Fibroblast of gingiva (primary cell): Measurements from ENCODE around the gene SOX5.
A peak's percentile ranks its signal among the peaks of the same experiment; 100 is the strongest.

Experiments
- DNase-seq: peaks from one replicate; pipeline ENCODE4 v3.0.0-alpha.2; 2011; ENCODE audit warnings: low read depth

SOX5 gene

GRCh38 chr12:23949348-23950209 lies at the start of gene SOX5:
SOX5 (minus strand) TSS chr12:23949670; CDS start chr12:23949601, 69 bp downstream.
- DNase-seq: peak; percentile 73

DNA sequence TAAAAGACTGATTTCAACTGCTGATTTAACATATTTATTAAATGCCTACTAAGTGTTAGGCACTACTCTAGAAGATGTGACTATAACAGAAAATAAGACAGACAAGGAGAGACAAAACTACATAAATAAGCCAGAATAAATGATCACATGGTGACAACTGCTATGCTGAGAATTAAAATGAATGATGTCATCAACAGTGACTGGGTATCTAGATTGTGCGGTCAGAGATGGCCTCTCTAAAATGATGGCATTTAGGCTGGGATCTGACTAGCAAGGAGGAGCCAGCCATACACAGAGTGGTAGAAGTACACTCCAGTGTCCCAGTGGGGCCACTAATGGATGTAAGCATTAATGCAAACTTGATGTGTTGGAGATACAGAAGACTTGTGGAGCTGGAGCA lies 37.6 kb upstream of the SOX5 start:
- DNase-seq: no peak

GRCh38 chr12:23980826-23981225 lies 31.4 kb upstream of the SOX5 start:
- no peak for DNase-seq

GRCh38 chr12:23964812-23965211 lies 15.3 kb upstream of the SOX5 start:
- DNase-seq: no peak

DNA sequence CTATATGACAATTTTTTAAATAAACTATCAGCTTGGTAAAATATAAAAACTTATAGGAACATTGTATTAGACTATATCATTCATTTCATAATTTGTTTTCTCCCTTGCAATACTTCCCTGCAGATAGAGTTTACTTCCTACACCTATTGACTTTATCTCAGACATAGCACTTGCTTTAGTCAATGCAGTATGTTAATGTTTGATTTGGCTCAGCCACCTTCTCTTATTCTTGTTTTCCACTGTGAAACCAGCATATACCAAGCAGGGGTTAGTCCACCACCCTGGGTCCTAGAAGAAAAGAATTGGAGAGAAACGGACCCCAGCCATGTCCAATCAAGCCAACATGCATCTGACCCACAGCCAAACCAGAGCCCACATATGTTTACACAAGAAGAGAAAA lies 10.4 kb upstream of the SOX5 start:
- DNase-seq: no peak

- no peak for DNase-seq
These were observed 4.9 kb upstream of the SOX5 start for GRCh38 chr12:23954332-23954731.

DNA sequence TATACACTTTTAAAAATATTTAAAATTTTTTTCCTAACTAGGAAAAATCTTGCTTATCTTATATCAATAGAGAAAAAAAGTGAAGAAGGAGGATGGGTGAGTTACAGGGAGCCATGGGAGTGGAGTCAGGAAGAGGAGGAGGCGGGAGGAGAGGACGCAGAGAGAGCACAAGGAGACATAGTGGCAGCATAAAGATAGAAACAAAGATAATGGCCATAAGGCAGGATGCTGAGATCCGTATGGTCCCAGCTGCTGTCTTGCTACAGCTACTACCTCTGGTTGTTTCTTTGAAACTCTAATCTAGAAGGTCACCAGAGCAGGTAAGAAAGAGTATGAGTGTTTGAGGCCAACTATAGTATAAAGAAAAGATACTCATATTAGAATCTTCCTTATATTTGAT lies 2.6 kb upstream of the SOX5 start:
- DNase-seq: no peak

DNA sequence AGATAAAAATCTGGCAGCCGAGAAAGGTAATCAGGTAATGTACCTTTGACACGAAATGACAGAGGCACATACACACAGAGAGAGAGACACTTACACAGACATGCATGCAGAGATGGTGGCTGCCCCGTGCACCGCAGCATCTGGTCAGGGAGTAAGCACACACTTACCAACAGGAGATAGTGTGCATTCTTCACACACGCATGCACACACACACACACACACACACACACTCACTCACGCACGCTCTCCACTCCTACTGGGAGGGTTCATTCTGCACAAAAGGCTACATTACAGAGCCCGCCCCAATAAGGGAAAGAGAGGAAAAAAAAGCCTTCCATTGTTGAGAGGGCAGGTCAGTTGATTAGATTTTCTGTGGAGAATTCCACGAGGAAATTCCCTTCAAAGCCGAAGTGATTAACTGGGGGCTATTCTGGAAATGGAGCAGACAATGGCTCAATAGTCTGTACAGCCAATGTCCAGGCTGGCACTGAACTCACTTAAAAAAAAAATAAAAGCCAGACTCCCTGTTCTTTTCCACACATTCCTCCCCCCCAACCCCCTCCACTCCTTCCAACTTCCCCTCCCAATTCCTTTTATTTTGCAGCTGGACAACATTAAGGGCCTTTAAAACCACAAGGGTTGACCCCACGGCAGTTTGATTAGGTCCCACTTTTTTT lies 1.4 kb upstream of the SOX5 start:
- DNase-seq: peak; percentile 3

DNA sequence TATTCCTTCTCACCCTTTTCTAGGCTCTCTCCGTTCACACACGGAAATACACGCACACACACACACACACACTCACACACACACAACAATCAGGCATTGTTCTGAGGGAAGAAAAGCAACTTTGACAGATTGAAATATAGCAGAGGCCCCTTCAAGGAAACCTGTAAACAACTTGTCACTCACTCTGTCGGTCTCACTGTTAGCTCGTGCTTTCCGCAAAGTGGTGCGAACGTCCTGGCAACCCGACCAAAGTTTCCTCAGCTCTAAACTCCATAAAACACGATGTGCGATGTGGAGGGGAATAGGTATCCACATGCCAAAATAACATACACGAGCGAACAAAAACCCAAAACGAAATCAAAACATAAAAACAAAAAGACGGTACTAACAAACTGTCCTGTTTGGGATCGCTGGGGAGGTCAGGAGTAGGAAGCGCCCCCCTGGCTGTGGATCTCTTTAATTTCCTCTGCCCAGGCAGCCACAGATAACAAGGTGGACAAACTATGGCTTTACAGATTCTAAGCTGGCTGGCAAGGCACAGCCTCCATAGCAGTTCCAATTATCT lies 822 bp upstream of the SOX5 start:
- peak; percentile 14 for DNase-seq

- no peak for DNase-seq
These were observed 1.2 kb downstream of the SOX5 start for GRCh38 chr12:23948291-23948690.

- DNase-seq: no peak
These were observed 2.1 kb downstream of the SOX5 start for GRCh38 chr12:23947395-23947794.

DNA sequence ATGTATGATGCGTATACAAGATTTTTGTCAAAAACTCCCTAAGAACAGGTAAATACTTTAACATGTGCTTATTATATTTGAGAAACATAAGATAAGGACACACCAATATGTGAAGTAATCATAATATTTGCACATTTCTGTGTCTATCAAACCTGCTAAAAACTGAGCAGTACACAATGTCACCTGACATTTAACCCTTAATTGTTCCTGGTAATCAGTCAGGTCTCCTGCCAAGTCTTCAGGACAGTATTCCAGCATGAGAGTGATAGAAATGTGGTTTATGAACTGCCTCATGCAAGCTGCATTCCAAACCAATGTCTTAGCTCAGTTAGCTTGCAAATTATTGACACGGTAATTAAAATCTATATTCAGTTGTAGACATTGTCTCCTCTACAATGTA lies 4.2 kb downstream of the SOX5 start:
- no peak for DNase-seq

DNA sequence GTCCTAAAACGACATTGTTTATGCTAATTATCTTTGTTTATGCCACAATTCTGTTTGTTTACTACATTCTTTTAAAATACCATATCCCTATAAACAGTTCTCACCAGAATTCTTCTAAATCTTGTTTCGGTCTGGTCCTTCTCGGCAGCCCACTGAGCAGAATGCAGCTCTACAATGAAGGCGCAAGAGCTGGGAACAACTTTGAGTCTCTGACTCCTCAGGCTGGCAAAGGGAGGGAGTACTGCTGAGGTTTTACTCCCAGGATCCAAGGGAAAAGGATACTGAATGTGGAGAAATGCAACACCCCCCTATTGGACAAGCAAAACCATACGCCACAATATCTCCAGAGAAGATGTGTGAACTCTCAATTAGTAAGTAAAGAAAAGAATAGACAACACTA lies 5.4 kb downstream of the SOX5 start:
- no peak for DNase-seq

DNA sequence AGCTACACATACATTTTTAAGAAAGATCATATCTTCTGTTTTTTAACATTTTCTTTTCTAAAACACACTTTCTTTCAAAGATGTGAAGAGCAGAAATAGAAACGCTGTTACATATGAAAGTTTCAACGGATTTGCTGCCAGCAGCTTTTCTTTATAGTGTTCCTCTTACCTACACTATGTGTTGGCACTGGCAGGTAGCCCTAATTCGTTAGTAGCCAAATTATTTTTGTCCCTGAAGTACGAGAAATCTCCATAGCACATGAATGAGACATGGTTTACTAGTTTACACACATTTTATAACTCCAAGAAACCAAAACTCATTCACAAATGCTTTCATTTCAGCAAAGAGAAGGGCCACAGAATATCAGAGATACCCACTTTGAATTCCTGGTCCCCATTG lies 6.6 kb downstream of the SOX5 start:
- no peak for DNase-seq

GRCh38 chr12:23941780-23942179 lies 7.7 kb downstream of the SOX5 start:
- DNase-seq: no peak

DNA sequence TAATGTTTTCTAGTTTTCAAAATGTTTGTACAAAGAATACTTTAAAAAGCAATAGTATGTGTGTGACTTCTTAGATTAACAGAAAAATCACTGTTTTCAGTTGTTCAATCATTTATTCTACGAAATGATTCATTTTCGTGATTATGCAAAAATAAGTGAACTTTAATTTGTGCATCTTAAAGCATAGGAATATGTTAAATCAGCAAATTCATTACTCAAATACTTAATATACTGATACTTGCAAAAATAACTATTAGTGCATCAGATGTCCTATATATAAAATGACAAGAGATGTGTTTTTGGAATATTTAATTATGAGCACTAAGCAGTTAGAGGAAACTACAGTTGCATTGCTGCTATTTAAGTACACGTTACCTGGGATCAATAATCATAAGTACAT lies 11.0 kb downstream of the SOX5 start:
- DNase-seq: no peak

GRCh38 chr12:23931176-23931575 lies 18.3 kb downstream of the SOX5 start:
- DNase-seq: no peak

GRCh38 chr12:23930599-23930998 lies 18.9 kb downstream of the SOX5 start:
- DNase-seq: no peak

DNA sequence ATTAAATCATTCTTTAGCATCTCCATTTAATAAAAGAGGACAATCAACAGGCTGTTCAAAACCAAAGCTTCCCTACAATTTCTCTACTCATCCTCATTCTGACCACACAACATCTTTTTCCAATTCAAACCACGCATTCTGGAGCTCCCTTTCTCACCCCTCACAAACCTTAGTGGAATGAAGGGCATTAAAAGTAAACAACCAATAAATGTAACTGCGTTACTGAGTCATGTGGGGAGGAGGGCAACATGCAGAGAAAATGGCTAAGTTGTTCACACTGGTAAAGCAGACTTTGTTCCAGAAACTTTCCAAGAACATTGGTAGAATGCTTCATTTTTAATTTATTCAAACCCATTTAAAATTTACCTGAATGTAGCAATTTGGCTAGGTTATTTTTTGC lies 19.6 kb downstream of the SOX5 start:
- DNase-seq: no peak

DNA sequence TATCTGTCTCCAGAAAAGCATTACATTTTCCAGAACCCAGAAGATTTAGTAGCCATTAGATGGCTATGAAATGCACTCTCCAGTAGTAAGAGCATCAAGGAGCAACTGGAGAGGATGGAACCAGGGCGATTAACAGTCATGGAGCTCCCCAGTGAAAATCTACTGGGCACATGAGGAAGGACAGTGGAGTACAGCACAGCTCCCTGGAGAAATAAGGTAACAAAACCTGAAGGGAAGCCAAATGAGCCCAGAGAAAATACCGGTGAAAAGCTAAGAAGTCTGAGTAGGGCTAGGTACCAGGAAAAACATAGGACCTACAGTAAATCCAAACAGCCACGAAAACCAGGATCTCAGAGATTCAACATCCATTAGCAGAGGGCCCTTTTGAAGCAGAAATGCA lies 21.6 kb downstream of the SOX5 start:
- no peak for DNase-seq

DNA sequence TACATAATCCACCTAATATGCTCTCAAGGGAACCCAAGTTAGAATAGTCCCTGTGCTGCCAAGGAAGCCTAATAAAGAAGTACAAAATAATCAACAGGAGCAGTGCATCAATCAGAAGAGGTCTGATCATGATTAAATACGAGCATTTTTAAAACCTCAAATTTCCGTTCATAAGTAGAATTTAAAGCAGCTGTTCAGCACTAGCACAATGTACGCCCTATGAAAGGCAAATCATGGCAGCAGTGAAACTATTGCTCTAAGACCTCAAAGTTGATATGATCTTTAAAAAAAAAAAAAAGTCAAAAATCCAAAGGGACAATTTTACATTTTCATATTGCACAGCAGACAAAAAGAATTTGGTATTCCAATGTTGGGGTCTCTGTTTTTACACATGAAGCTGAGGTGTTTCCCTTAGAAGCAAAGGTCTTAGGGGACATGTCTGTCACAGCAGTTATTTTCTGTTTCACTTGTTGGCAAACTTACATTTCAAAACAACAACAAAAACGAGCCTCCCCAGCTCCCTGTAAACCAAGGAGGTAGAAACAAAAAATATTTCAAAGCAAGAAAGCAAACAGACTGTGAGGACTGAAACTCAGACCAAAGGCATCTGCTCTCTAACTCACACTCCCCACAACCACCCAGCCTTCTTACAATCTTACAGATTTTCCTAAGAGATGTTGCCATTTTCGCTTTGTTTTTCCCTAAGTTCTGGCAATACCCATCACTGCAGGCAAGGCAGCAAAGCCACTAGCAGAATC lies 28.2 kb downstream of the SOX5 start:
- DNase-seq: peak; percentile 1

DNA sequence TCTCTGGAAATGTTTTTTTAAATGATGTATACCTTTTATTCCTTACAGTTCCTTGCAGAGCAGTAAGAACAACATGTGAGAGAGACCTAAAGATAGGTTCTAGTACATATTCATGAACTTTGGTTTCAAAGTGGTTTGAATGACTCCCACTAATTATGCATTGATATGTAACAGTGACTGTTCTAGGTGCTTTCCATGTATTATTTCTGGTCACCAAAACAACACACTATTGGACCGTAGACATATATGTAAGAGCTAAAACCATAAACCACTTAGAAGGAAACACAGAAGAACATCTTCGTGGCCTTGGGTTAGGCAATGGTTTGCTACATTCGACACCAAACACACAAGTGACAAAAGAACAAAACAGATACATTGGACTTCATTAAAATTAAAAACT lies 37.9 kb downstream of the SOX5 start:
- no peak for DNase-seq

GRCh38 chr12:23909551-23909950 lies 39.9 kb downstream of the SOX5 start:
- no peak for DNase-seq
